Activated T-helper 1 cell treated with anti-CD3 and anti-CD28 coated beads, Interleukin-12 subunit alpha, Interleukin-12 subunit beta, Interleukin-2, Interleukin-4 antibody, amounts not matched to agents 30 ng/mL and 10 ng/mL and 1 ng/mL, durations not matched to agents 14 hours and 24 hours and 36 hours (primary cell): Measurements from ENCODE around the gene BCAS3. TPM values are rescaled to one million over a fixed set of nuclear protein-coding genes. Genes with fewer than 3 reads are reported as not detected.
"Not testable (repeated sequence)": the region's sequence is repeated elsewhere in the genome, so short reads cannot be mapped to it uniquely, and the experiment has no call there.

Experiments used
- DNase-seq: peaks from one replicate; pipeline ENCODE4 v3.0.0; 2021; ENCODE audit warnings: low spot score
- H3K27ac Mint-ChIP-seq: one replicate; pipeline ENCODE4 v1.8.0; 2021; ENCODE audit warnings: mild to moderate bottlenecking, mixed read lengths
- H3K27me3 Mint-ChIP-seq: one replicate; pipeline ENCODE4 v1.8.0; 2022; ENCODE audit warnings: mild to moderate bottlenecking, moderate library complexity, mixed read lengths; ENCODE audit not compliant: insufficient read depth
- H3K36me3 Mint-ChIP-seq: one replicate; pipeline ENCODE4 v1.8.0; 2021; ENCODE audit warnings: low read depth, mixed read lengths
- H3K4me1 Mint-ChIP-seq: one replicate; pipeline ENCODE4 v1.8.0; 2021; ENCODE audit warnings: low read depth, mixed read lengths
- H3K4me3 Mint-ChIP-seq: one replicate; pipeline ENCODE4 v1.8.0; 2021; ENCODE audit warnings: mild to moderate bottlenecking, moderate library complexity, mixed read lengths
- H3K9me3 Mint-ChIP-seq: one replicate; pipeline ENCODE4 v1.8.0; 2021; ENCODE audit warnings: mixed read lengths
- intact Hi-C: fragments of 100-400 bp; cut with micrococcal nuclease; formaldehyde crosslinking; loops from one replicate; pipeline ENCODE4 v1.15.1; 2024
- total RNA-seq: library from RNA; stranded (reverse); gene quantifications from 2 replicates; pipeline ENCODE4 v1.2.3, GENCODE V29; 2022

BCAS3 gene
- total RNA-seq, 1 donor from 2014 or later, result 8.3 TPM

- no peak for DNase-seq
- no peak overlapping the region for H3K27ac Mint-ChIP-seq
- no peaks in the 10 kb centered on the region for H3K4me1 Mint-ChIP-seq
- no peaks in the 10 kb centered on the region for H3K27me3 Mint-ChIP-seq
- H3K9me3 Mint-ChIP-seq, result no peaks in the 10 kb centered on the region
- no peaks in the 10 kb centered on the region for H3K36me3 Mint-ChIP-seq
- intact Hi-C loops, result no loop called here
- no peak overlapping the region for H3K4me3 Mint-ChIP-seq
These were observed 269.4 kb downstream of the BCAS3 start for GRCh38 chr17:60947100-60947499.

GRCh38 chr17:60947543-60947942 is 269.9 kb downstream of the BCAS3 start:
- Mint-ChIP-seq H3K27ac (no peak overlapping the region), H3K4me1 (no peaks in the 10 kb centered on the region), H3K9me3 (no peaks in the 10 kb centered on the region), H3K36me3 (no peaks in the 10 kb centered on the region), H3K27me3 (no peaks in the 10 kb centered on the region), H3K4me3 (no peak overlapping the region)
- intact Hi-C loops, result no loop called here
- DNase-seq, result no peak

- Mint-ChIP-seq H3K27ac (no peak overlapping the region), H3K4me1 (no peaks in the 10 kb centered on the region), H3K4me3 (no peak overlapping the region), H3K9me3 (no peaks in the 10 kb centered on the region), H3K27me3 (peaks cover 2% of the 10 kb centered on the region), H3K36me3 (no peaks in the 10 kb centered on the region)
- intact Hi-C loops, result no loop called here
- DNase-seq, result no peak
These were observed 275.1 kb downstream of the BCAS3 start for GRCh38 chr17:60952747-60953146.

GRCh38 chr17:60959011-60959410 is 281.4 kb downstream of the BCAS3 start:
- Mint-ChIP-seq H3K9me3 (no peaks in the 10 kb centered on the region), H3K27me3 (peaks cover 5% of the 10 kb centered on the region), H3K4me3 (no peak overlapping the region), H3K27ac (no peak overlapping the region), H3K4me1 (no peaks in the 10 kb centered on the region), H3K36me3 (peaks cover 2% of the 10 kb centered on the region)
- intact Hi-C loops, result no loop called here
- no peak for DNase-seq

GRCh38 chr17:60959696-60960095 is 282.0 kb downstream of the BCAS3 start:
- H3K4me3 Mint-ChIP-seq, result no peak overlapping the region
- H3K9me3 Mint-ChIP-seq, result no peaks in the 10 kb centered on the region
- intact Hi-C loops, result no loop called here

GRCh38 chr17:60960398-60961065 is 282.9 kb downstream of the BCAS3 start:
- H3K4me3 Mint-ChIP-seq, result no peak overlapping the region
- intact Hi-C loops, result no loop called here
- DNase-seq, result no peak
- peaks cover 2% of the 10 kb centered on the region for H3K36me3 Mint-ChIP-seq
- no peaks in the 10 kb centered on the region for H3K4me1 Mint-ChIP-seq
- no peak overlapping the region for H3K27ac Mint-ChIP-seq
- H3K9me3 Mint-ChIP-seq, result no peaks in the 10 kb centered on the region
- H3K27me3 Mint-ChIP-seq, result peaks cover 3% of the 10 kb centered on the region

More at GRCh38 chr17:60959696-60960095, 282.0 kb downstream of the BCAS3 start:
- Mint-ChIP-seq H3K27ac (no peak overlapping the region), H3K36me3 (peaks cover 2% of the 10 kb centered on the region), H3K4me1 (no peaks in the 10 kb centered on the region), H3K27me3 (peaks cover 3% of the 10 kb centered on the region)
- no peak for DNase-seq

GRCh38 chr17:60964160-60964559 is 286.5 kb downstream of the BCAS3 start:
- no peak overlapping the region for H3K27ac Mint-ChIP-seq
- intact Hi-C loops, result no loop called here
- DNase-seq, result no peak
- no peaks in the 10 kb centered on the region for H3K4me1 Mint-ChIP-seq
- H3K4me3 Mint-ChIP-seq, result no peak overlapping the region
- peaks cover 5% of the 10 kb centered on the region for H3K9me3 Mint-ChIP-seq
- peaks cover 6% of the 10 kb centered on the region for H3K27me3 Mint-ChIP-seq
- H3K36me3 Mint-ChIP-seq, result peaks cover 2% of the 10 kb centered on the region

- Mint-ChIP-seq H3K9me3 (peaks cover 5% of the 10 kb centered on the region), H3K4me1 (no peaks in the 10 kb centered on the region), H3K4me3 (no peak overlapping the region), H3K27ac (no peak overlapping the region), H3K27me3 (peaks cover 7% of the 10 kb centered on the region), H3K36me3 (no peaks in the 10 kb centered on the region)
- intact Hi-C loops, result no loop called here
- no peak for DNase-seq
These were observed 290.6 kb downstream of the BCAS3 start for GRCh38 chr17:60968266-60968665.

GRCh38 chr17:60969500-60970037 is 291.9 kb downstream of the BCAS3 start:
- H3K4me3 Mint-ChIP-seq, result no peak overlapping the region
- peaks cover 5% of the 10 kb centered on the region for H3K9me3 Mint-ChIP-seq
- no peaks in the 10 kb centered on the region for H3K36me3 Mint-ChIP-seq
- DNase-seq, result no peak
- no peaks in the 10 kb centered on the region for H3K4me1 Mint-ChIP-seq
- no peak overlapping the region for H3K27ac Mint-ChIP-seq
- intact Hi-C loops, result loop anchor here (2.0 kb wide), 1 partner anchor 581 kb away; no protein-coding TSS in a partner anchor
- peaks cover 7% of the 10 kb centered on the region for H3K27me3 Mint-ChIP-seq

GRCh38 chr17:60970741-60971140 is 293.1 kb downstream of the BCAS3 start:
- H3K27me3 Mint-ChIP-seq, result peaks cover 11% of the 10 kb centered on the region
- H3K27ac Mint-ChIP-seq, result no peak overlapping the region
- H3K36me3 Mint-ChIP-seq, result no peaks in the 10 kb centered on the region
- no peaks in the 10 kb centered on the region for H3K4me1 Mint-ChIP-seq
- peaks cover 5% of the 10 kb centered on the region for H3K9me3 Mint-ChIP-seq
- H3K4me3 Mint-ChIP-seq, result no peak overlapping the region
- intact Hi-C loops, result loop anchor here (1.0 to 2.0 kb wide), 2 partner anchors 420 to 580 kb away; no protein-coding TSS in a partner anchor
- no peak for DNase-seq

GRCh38 chr17:60971515-60972369 is 294.1 kb downstream of the BCAS3 start:
- Mint-ChIP-seq H3K36me3 (no peaks in the 10 kb centered on the region), H3K4me3 (no peak overlapping the region), H3K9me3 (peaks cover 5% of the 10 kb centered on the region), H3K4me1 (no peaks in the 10 kb centered on the region), H3K27ac (no peak overlapping the region), H3K27me3 (peaks cover 11% of the 10 kb centered on the region)
- DNase-seq, result no peak
- intact Hi-C loops, result loop anchor here (1.0 to 2.0 kb wide), 2 partner anchors 419 to 579 kb away; no protein-coding TSS in a partner anchor

GRCh38 chr17:60976861-60977260 is 299.2 kb downstream of the BCAS3 start:
- H3K27ac Mint-ChIP-seq, intact Hi-C loops, H3K27me3 Mint-ChIP-seq: not testable (repeated sequence)

GRCh38 chr17:60989379-60989778 is 311.7 kb downstream of the BCAS3 start:
- H3K27me3 Mint-ChIP-seq, result peaks cover 16% of the 10 kb centered on the region
- no peak for DNase-seq
- H3K4me1 Mint-ChIP-seq, result no peaks in the 10 kb centered on the region

More at GRCh38 chr17:60976861-60977260, 299.2 kb downstream of the BCAS3 start:
- not testable (repeated sequence) for H3K36me3 Mint-ChIP-seq, DNase-seq, H3K9me3 Mint-ChIP-seq, H3K4me1 Mint-ChIP-seq, H3K4me3 Mint-ChIP-seq

More at GRCh38 chr17:60989379-60989778, 311.7 kb downstream of the BCAS3 start:
- Mint-ChIP-seq H3K36me3 (no peaks in the 10 kb centered on the region), H3K4me3 (no peak overlapping the region), H3K9me3 (no peaks in the 10 kb centered on the region), H3K27ac (no peak overlapping the region)
- intact Hi-C loops, result no loop called here
